H1 (cell line): ENCODE results near the gene MAPK4. TPM values are rescaled to one million over a fixed set of nuclear protein-coding genes. Genes with fewer than 3 reads are reported as not detected.

Experiments used
- CTCF ChIA-PET: fragments of 300-600 bp; sonication (Branson Sonifier 250); formaldehyde crosslinking; loops from one replicate; lab custom pipeline; 2021; ENCODE audit not compliant: partially characterized antibody; lab: Charles Lee
- POLR2A ChIA-PET: fragments of 300-600 bp; sonication (Branson Sonifier 250); formaldehyde crosslinking; loops from one replicate; lab custom pipeline; 2021; ENCODE audit warnings: inconsistent platforms; ENCODE audit not compliant: partially characterized antibody; lab: Charles Lee
- DNase-seq, 2 experiments: peaks; one replicate each; pipeline versions ENCODE4 v3.0.0 to v3.0.0-alpha.2; 2010 to 2022; ENCODE audit warnings: low spot score in 2 of 2, low read depth in 1 of 2, mixed read lengths in 1 of 2
- FAIRE-seq: peaks from 2 replicates; lab custom pipeline; 2011; peaks lifted over from hg19 to GRCh38; lab: Jason Lieb, UNC
- H2AFZ ChIP-seq: 2 replicates; pipeline ENCODE4 v1.8.1; 2012; ENCODE audit warnings: low read length, inconsistent platforms
- H2AK5ac ChIP-seq: 2 replicates; pipeline ENCODE4 v1.6.1; 2013; ENCODE audit warnings: low read depth, low read length
- H2BK120ac ChIP-seq: replicated peaks from 2 replicates; pipeline ENCODE3; 2013; ENCODE audit warnings: low read depth, low read length, inconsistent platforms
- H2BK12ac ChIP-seq: 2 replicates; pipeline ENCODE4 v1.6.1; 2013; ENCODE audit warnings: low read depth, low read length
- H2BK15ac ChIP-seq: 2 replicates; pipeline ENCODE4 v1.6.1; 2013; ENCODE audit warnings: low read length
- H2BK20ac ChIP-seq: 2 replicates; pipeline ENCODE4 v1.6.1; 2013; ENCODE audit warnings: low read length
- H2BK5ac ChIP-seq: 2 replicates; pipeline ENCODE4 v1.6.1; 2013; ENCODE audit warnings: low read depth, low read length
- H3K14ac ChIP-seq: 2 replicates; pipeline ENCODE4 v1.6.1; 2013; ENCODE audit warnings: inconsistent platforms; ENCODE audit not compliant: insufficient read length
- H3K18ac ChIP-seq: 2 replicates; pipeline ENCODE4 v1.6.1; 2013; ENCODE audit warnings: low read length; ENCODE audit errors: extremely low read depth
- H3K23ac ChIP-seq: 2 replicates; pipeline ENCODE4 v1.6.1; 2013; ENCODE audit warnings: inconsistent platforms; ENCODE audit not compliant: insufficient read length
- H3K23me2 ChIP-seq: 2 replicates; pipeline ENCODE4 v1.6.1; 2013; ENCODE audit warnings: low read depth, low read length
- H3K27ac ChIP-seq: 2 replicates; pipeline ENCODE4 v1.6.1; 2011; ENCODE audit warnings: low read depth, low read length, inconsistent platforms
- H3K27me3 ChIP-seq, 4 experiments: replicated peaks in 1 of 4; 1 replicate in 1 of 4; 2 replicates in 3 of 4; pipeline versions ENCODE4 v1.6.1 to v1.8.1; 2011 to 2013; ENCODE audit warnings: low read length in 3 of 4, mild to moderate bottlenecking in 3 of 4, inconsistent platforms in 2 of 4, mixed read lengths in 2 of 4, moderate library complexity in 1 of 4; ENCODE audit not compliant: control insufficient read depth in 3 of 4, insufficient read depth in 3 of 4; ENCODE audit errors: extremely low read depth in 1 of 4
- H3K36me3 ChIP-seq, 4 experiments: 2 replicates each; pipeline versions ENCODE4 v1.6.1 to v1.8.1; 2011 to 2013; ENCODE audit warnings: mild to moderate bottlenecking in 4 of 4, low read length in 3 of 4, moderate library complexity in 2 of 4, control low read depth in 1 of 4, inconsistent platforms in 1 of 4; ENCODE audit not compliant: insufficient read depth in 4 of 4, control insufficient read depth in 2 of 4
- H3K4ac ChIP-seq: replicated peaks from 2 replicates; pipeline ENCODE3; 2013; ENCODE audit warnings: low read length, low read depth, mixed read lengths, inconsistent platforms; ENCODE audit not compliant: insufficient read length
- H3K4me1 ChIP-seq, 4 experiments: replicated peaks in 1 of 4; 1 replicate in 1 of 4; 2 replicates in 3 of 4; pipeline versions ENCODE4 v1.6.1 to v1.8.1; 2011 to 2013; ENCODE audit warnings: low read length in 3 of 4, inconsistent platforms in 2 of 4, mixed read lengths in 1 of 4; ENCODE audit not compliant: insufficient read depth in 4 of 4, control insufficient read depth in 3 of 4
- H3K4me2 ChIP-seq, 2 experiments: 2 replicates each; pipeline versions ENCODE4 v1.6.1 to v1.8.1; 2011 to 2013; ENCODE audit warnings: low read depth in 2 of 2, low read length in 2 of 2, control low read depth in 1 of 2, inconsistent platforms in 1 of 2, mild to moderate bottlenecking in 1 of 2; ENCODE audit not compliant: insufficient read depth in 1 of 2
- H3K4me3 ChIP-seq, 4 experiments: fragments of 200-600, 300-600 bp in 1 of 4; sonication (generic), shearing (Covaris generic), sonication (Bioruptor Twin) in 1 of 4; 2 replicates each; pipeline versions ENCODE4 v1.5.1 to v1.8.1; 2011 to 2016; ENCODE audit warnings: low read length in 4 of 4, low read depth in 3 of 4, control low read depth in 2 of 4, inconsistent platforms in 2 of 4, mild to moderate bottlenecking in 2 of 4, mixed read lengths in 1 of 4, moderate library complexity in 1 of 4; ENCODE audit not compliant: insufficient read depth in 2 of 4; ENCODE audit errors: extremely low read depth in 1 of 4
- H3K56ac ChIP-seq: replicated peaks from 2 replicates; pipeline ENCODE3; 2013; ENCODE audit warnings: low read depth, mild to moderate bottlenecking, mixed read lengths, low read length, inconsistent platforms; ENCODE audit not compliant: insufficient read length
- H3K79me1 ChIP-seq: 2 replicates; pipeline ENCODE4 v1.6.1; 2013; ENCODE audit warnings: low read depth, low read length, control low read depth
- H3K79me2 ChIP-seq, 2 experiments: 2 replicates each; pipeline versions ENCODE4 v1.6.1 to v1.8.1; 2012 to 2013; ENCODE audit warnings: low read length in 2 of 2, mild to moderate bottlenecking in 2 of 2, inconsistent platforms in 1 of 2; ENCODE audit not compliant: insufficient read depth in 2 of 2, control insufficient read depth in 1 of 2
- H3K9ac ChIP-seq, 4 experiments: replicated peaks in 1 of 4; 1 replicate in 1 of 4; 2 replicates in 3 of 4; pipeline versions ENCODE4 v1.6.1 to v1.8.1; 2011 to 2013; ENCODE audit warnings: low read depth in 3 of 4, low read length in 3 of 4, control low read depth in 2 of 4, mild to moderate bottlenecking in 2 of 4, moderate library complexity in 2 of 4, inconsistent platforms in 1 of 4; ENCODE audit errors: extremely low read depth in 1 of 4
- H3K9me3 ChIP-seq, 2 experiments: 2 replicates each; pipeline versions ENCODE4 v1.6.1 to v1.8.1; 2012 to 2013; ENCODE audit warnings: mild to moderate bottlenecking in 2 of 2, moderate library complexity in 2 of 2, control low read depth in 1 of 2, inconsistent platforms in 1 of 2, low read depth in 1 of 2, low read length in 1 of 2, mixed read lengths in 1 of 2; ENCODE audit not compliant: insufficient read depth in 2 of 2
- H4K20me1 ChIP-seq, 2 experiments: replicated peaks in 1 of 2; 2 replicates each; pipeline versions ENCODE3 to v1.8.1; 2011 to 2013; ENCODE audit warnings: inconsistent platforms in 2 of 2, low read length in 2 of 2, mild to moderate bottlenecking in 1 of 2; ENCODE audit not compliant: insufficient read depth in 2 of 2, control insufficient read depth in 1 of 2
- H4K5ac ChIP-seq: 2 replicates; pipeline ENCODE4 v1.6.1; 2013; ENCODE audit warnings: low read length, low read depth, mixed read lengths, inconsistent platforms; ENCODE audit not compliant: insufficient read length
- H4K8ac ChIP-seq: 2 replicates; pipeline ENCODE4 v1.8.0; 2013; ENCODE audit warnings: mild to moderate bottlenecking, moderate library complexity, low read length, inconsistent platforms; ENCODE audit not compliant: insufficient read depth; ENCODE audit errors: extremely low read depth
- H4K91ac ChIP-seq: replicated peaks from 2 replicates; pipeline ENCODE3; 2013; ENCODE audit warnings: low read length, mixed read lengths, inconsistent platforms; ENCODE audit not compliant: insufficient read length
- ASH2L ChIP-seq: fragments of 200-600, 300-600 bp; sonication (generic); IDR thresholded peaks from one replicate; pipeline ENCODE4 v1.7.1; 2017; ENCODE audit warnings: low read length
- CEBPB ChIP-seq: IDR thresholded peaks from 2 replicates; pipeline ENCODE4 v1.6.1; 2012; ENCODE audit warnings: low read depth, low read length
- CHD2 ChIP-seq: IDR thresholded peaks from 2 replicates; pipeline ENCODE4 v1.6.1; 2012; ENCODE audit warnings: low read length, improper control_type of control experiment
- GABPA ChIP-seq: IDR thresholded peaks from 2 replicates; pipeline ENCODE4 v1.6.1; 2011; ENCODE audit warnings: mild to moderate bottlenecking, low read length, moderate library complexity, borderline replicate concordance; ENCODE audit not compliant: insufficient read depth
- JUN ChIP-seq: IDR thresholded peaks from 2 replicates; pipeline ENCODE4 v1.6.1; 2011; ENCODE audit warnings: low read depth, mild to moderate bottlenecking, improper control_type of control experiment, low read length
- POLR2AphosphoS5 ChIP-seq: IDR thresholded peaks from 2 replicates; pipeline ENCODE4 v1.6.1; 2011; ENCODE audit warnings: low read depth, low read length
- RNF2 ChIP-seq: fragments of 200-900, 300-1000 bp; sonication (generic); IDR thresholded peaks from 2 replicates; pipeline ENCODE4 v1.7.1; 2016; ENCODE audit warnings: borderline replicate concordance, low read depth, mild to moderate bottlenecking, antibody characterized with exemption, low read length; ENCODE audit not compliant: poor library complexity, severe bottlenecking; ENCODE audit errors: missing control alignments
- SP4 ChIP-seq: IDR thresholded peaks from 2 replicates; pipeline ENCODE4 v1.6.1; 2012; ENCODE audit warnings: low read length, inconsistent platforms
- TCF12 ChIP-seq: IDR thresholded peaks from 2 replicates; pipeline ENCODE4 v1.6.1; 2011; ENCODE audit warnings: low read depth, mild to moderate bottlenecking, low read length
- WGBS, 2 experiments: shearing (Covaris generic) in 1 of 2; methylation state at CpG; one replicate each; pipeline versions ENCODE4 v1.1.6 to v1.1.7; 2013 to 2015; ENCODE audit warnings: low lambda C conversion rate in 2 of 2, mixed read lengths in 2 of 2, inconsistent platforms in 1 of 2, low coverage in 1 of 2, missing lambda C conversion rate in 1 of 2; ENCODE audit not compliant: insufficient replicate concordance in 2 of 2, insufficient coverage in 1 of 2, insufficient read length in 1 of 2; ENCODE audit errors: extremely low coverage in 1 of 2, missing lambda C conversion rate in 1 of 2; 5-methylcytosine and 5-hydroxymethylcytosine counted together
- polyA plus RNA-seq, 7 experiments: library from polyadenylated mRNA; depleted of rRNA in 3 of 7; stranded (reverse) in 5 of 7; unstranded in 2 of 7; fragments of >200 nt in 5 of 7; fragments of 200-250 nt in 2 of 7; gene quantifications; 1 replicate in 5 of 7; 2 replicates in 1 of 7; 4 replicates in 1 of 7; pipeline versions ENCODE4 v1.2.1 to v1.2.3, GENCODE V29; 2011 to 2013; ENCODE audit warnings: missing spikeins in 2 of 7, mixed read lengths in 2 of 7
- total RNA-seq: library from RNA; stranded (reverse); fragmentation: NEBNext Ultra II Directional; extraction: Animal tissue kit (Norgen Biotek cat#: 25700); gene quantifications from 2 replicates; pipeline ENCODE4 v1.2.1, GENCODE V29; 2021

MAPK4 gene
- total and polyA plus RNA-seq, 2 of the 8 experiments (the other 6 are each of a cell fraction or from before 2014, with no cell fraction given), result 3.2 to 3.7 TPM

DNA sequence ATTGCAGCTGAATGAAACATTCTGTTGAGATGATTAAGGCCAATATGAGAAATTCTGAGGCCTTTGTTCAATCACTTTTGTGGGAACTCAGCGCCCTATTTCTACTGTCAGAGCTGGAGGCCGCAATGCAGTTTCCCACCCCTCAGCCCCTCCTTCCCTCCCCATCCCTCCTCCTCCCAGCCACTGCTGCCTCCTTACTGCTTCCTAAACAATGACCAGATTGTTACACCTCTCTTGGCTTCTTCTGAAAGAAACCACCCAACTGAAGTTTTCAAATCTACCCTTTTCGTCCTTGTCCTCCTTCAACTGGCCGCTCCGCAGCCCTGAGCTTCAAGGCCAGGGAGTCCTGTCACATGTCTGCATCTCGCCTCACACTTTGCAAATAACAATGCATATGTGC lies 36.7 kb upstream of the MAPK4 start:
- Histone ChIP-seq H3K14ac (no peak overlapping the region), H2BK12ac (no peak overlapping the region), H2BK120ac (no peak overlapping the region), H4K91ac (no peak overlapping the region), H4K5ac (no peak overlapping the region), H3K4me2 (no peak overlapping the region), H2AFZ (no peak overlapping the region), H3K23ac (no peak overlapping the region), H4K20me1 (no peaks in the 10 kb centered on the region), H2AK5ac (no peak overlapping the region), H4K8ac (no peak overlapping the region), H3K27ac (no peak overlapping the region), H3K18ac (no peak overlapping the region), H3K79me2 (no peaks in the 10 kb centered on the region), H2BK20ac (no peak overlapping the region), H3K9ac (no peak overlapping the region), H2BK15ac (no peak overlapping the region), H3K9me3 (no peaks in the 10 kb centered on the region), H2BK5ac (no peak overlapping the region), H3K23me2 (no peaks in the 10 kb centered on the region), H3K56ac (no peak overlapping the region), H3K79me1 (no peaks in the 10 kb centered on the region), H3K4me1 (no peaks in the 10 kb centered on the region), H3K27me3 (no peaks in the 10 kb centered on the region; a peak in 1 of 7 replicates), H3K4ac (no peak overlapping the region), H3K4me3 (no peak overlapping the region), H3K36me3 (no peaks in the 10 kb centered on the region)
- ChIA-PET POLR2A (no interaction called here), CTCF (interaction anchor here (1.4 to 2.9 kb wide), 4 partner anchors 15 to 122 kb away, joined by 3 to 10 read pairs (median 8); no protein-coding TSS in a partner anchor)
- TF ChIP-seq CHD2 (no peak), ASH2L (no peak), CEBPB (no peak), SP4 (no peak), GABPA (no peak), TCF12 (no peak), RNF2 (no peak), JUN (no peak), POLR2AphosphoS5 (no peak)
- FAIRE-seq, result no peak
- DNase-seq, result no peak
- WGBS, 2 experiments, result 98% methylated on average over 4 of the region's 6 CpGs; no CpG with 5 or more reads in 1 of the 2 experiments
